Nephron (organoid): ENCODE results near the gene APOA5.

Source experiments
- H3K27ac Mint-ChIP-seq, 3 experiments: 2 replicates each; pipeline ENCODE4 v1.8.0; 2020; ENCODE audit warnings: mixed read lengths in 3 of 3, mild to moderate bottlenecking in 2 of 3, moderate library complexity in 1 of 3
- H3K27me3 Mint-ChIP-seq: 2 replicates; pipeline ENCODE4 v1.8.0; 2021; ENCODE audit warnings: low read depth, mild to moderate bottlenecking, moderate library complexity, mixed read lengths
- H3K36me3 Mint-ChIP-seq: 2 replicates; pipeline ENCODE4 v1.8.0; 2020; ENCODE audit warnings: low read depth, mixed read lengths
- H3K4me1 Mint-ChIP-seq: 2 replicates; pipeline ENCODE4 v1.8.0; 2020; ENCODE audit warnings: mixed read lengths
- H3K4me3 Mint-ChIP-seq, 3 experiments: 2 replicates each; pipeline ENCODE4 v1.8.0; 2020; ENCODE audit warnings: mild to moderate bottlenecking in 3 of 3, mixed read lengths in 3 of 3, moderate library complexity in 2 of 3
- H3K9me3 Mint-ChIP-seq: 2 replicates; pipeline ENCODE4 v1.8.0; 2020; ENCODE audit warnings: mixed read lengths
- TF ChIP-seq, protein P1 (sequence below), 3 experiments: fragments of 200-600 bp; sonication (generic); IDR thresholded peaks; one replicate each; pipeline ENCODE4 v1.5.0; 2021; ENCODE audit warnings: antibody characterized with exemption in 3 of 3; ENCODE audit not compliant: unreplicated experiment in 3 of 3

Gene APOA5

DNA sequence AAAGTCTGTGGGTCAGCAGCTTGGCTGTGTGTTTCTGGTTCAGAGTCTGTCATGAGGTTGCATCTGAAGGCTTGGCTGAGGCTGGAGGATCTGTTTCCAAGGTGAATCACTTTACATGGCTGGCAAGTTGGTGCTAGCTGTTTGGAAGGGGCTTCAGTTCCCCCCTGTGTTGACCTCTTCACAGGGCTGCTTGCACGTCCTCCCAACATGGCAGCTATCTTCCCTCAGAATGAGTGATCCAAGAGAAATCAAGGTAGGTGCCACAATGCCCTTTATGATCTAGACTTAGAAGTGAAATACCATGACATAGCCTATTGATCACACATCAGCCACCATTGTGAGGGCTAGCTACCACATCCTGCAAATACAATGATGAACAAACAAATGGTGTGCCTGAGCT is 21.5 kb upstream of the APOA5 start:
- no peaks in the 10 kb centered on the region for H3K27me3 Mint-ChIP-seq
- no peaks in the 10 kb centered on the region for H3K36me3 Mint-ChIP-seq
- TF ChIP-seq, protein P1, sequence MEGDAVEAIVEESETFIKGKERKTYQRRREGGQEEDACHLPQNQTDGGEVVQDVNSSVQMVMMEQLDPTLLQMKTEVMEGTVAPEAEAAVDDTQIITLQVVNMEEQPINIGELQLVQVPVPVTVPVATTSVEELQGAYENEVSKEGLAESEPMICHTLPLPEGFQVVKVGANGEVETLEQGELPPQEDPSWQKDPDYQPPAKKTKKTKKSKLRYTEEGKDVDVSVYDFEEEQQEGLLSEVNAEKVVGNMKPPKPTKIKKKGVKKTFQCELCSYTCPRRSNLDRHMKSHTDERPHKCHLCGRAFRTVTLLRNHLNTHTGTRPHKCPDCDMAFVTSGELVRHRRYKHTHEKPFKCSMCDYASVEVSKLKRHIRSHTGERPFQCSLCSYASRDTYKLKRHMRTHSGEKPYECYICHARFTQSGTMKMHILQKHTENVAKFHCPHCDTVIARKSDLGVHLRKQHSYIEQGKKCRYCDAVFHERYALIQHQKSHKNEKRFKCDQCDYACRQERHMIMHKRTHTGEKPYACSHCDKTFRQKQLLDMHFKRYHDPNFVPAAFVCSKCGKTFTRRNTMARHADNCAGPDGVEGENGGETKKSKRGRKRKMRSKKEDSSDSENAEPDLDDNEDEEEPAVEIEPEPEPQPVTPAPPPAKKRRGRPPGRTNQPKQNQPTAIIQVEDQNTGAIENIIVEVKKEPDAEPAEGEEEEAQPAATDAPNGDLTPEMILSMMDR (IDR thresholded peaks at IDR 0.05; ENCODE audit: unreplicated experiment in 3 of 3): no peak
- no peaks in the 10 kb centered on the region for H3K9me3 Mint-ChIP-seq
- H3K4me3 Mint-ChIP-seq: no peak overlapping the region
- no peak overlapping the region for H3K27ac Mint-ChIP-seq
- H3K4me1 Mint-ChIP-seq: no peaks in the 10 kb centered on the region

DNA sequence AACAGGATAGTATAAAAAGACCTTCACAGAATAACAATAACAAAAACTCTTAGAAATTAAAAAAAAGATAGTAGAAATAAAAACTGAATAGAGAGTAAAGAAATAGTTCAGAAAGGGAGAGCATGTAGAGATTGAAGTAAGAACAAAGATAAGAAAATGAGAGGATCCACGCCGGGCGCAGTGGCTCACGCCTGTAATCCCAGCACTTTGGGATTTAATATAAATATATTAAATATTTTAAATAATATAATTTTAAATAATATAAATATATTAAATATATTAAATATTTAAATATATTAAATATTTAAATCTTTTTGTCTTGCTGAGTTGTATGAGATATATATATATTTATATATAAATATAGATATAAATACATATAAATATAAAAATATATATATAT is 20.4 kb upstream of the APOA5 start:
- TF ChIP-seq, protein P1 (IDR thresholded peaks at IDR 0.05; ENCODE audit: unreplicated experiment in 3 of 3): no peak
- Mint-ChIP-seq H3K27ac (no peak overlapping the region), H3K4me1 (no peaks in the 10 kb centered on the region), H3K4me3 (no peak overlapping the region), H3K36me3 (no peaks in the 10 kb centered on the region), H3K9me3 (no peaks in the 10 kb centered on the region), H3K27me3 (no peaks in the 10 kb centered on the region)

DNA sequence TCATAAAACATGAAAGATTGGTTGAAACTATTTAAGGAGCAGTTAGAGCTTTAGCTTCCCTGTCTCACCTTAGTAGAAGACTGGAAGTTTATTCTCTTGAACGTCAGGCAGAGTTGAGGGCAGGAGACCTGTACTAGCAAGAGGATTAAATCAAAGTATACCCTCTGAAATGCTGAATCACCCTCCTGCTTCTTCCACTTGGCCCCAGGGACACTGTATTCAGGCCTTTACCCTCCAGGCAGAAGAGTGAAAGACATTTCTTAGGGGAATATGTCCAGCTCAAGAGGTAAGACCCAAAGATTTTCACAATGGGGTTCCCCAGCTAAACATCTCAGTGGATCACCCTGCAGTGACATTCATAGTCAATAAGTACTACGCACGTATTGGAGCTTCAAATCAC is 19.5 kb upstream of the APOA5 start:
- H3K4me3 Mint-ChIP-seq: no peak overlapping the region
- TF ChIP-seq, protein P1 (IDR thresholded peaks at IDR 0.05; ENCODE audit: unreplicated experiment in 3 of 3): no peak
- H3K4me1 Mint-ChIP-seq: no peaks in the 10 kb centered on the region
- no peak overlapping the region for H3K27ac Mint-ChIP-seq
- H3K27me3 Mint-ChIP-seq: peaks cover 4% of the 10 kb centered on the region
- no peaks in the 10 kb centered on the region for H3K9me3 Mint-ChIP-seq
- no peaks in the 10 kb centered on the region for H3K36me3 Mint-ChIP-seq

DNA sequence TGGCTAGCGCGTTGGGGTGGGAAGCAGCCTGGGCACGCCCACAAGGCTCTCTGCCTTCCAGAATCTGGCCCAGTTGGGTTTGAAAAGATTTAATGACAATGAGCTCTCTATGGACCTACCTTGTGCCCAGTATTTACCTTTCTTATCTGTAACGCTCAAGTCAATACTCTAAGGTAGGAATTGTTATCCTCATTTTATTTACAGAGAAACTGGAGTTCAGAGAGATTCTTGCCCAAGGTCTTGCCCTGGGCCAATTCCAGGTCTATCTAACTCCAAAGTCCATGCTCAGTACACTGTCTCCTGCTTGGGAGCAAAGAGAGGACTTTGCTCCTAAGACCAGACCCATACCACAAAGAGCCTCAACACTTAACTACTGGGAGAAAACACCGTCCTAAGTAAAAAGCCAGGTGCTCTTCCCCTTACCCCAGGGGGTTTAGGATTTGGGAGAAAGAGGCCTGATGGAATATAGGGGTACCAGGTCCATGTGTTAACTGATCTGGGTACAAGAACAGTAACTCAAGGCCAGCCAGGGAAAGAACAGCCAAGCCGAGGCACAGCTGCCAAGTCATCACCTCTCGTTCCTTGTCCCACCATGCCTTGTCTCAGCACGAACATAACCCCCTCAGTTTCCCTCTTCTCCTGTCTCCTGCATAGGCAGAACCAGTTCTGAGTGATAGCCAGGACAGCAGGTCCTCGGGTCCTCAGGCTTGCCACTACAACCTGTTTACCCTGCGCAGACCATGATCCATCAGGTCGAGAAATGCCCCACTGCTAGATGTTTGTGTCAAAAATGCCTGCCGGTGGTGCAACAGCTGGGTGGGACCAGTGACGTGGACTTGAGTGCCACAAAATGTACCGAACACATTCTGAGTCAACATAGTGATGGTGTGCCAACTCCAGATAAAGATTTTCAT is 16.8 kb upstream of the APOA5 start:
- Mint-ChIP-seq H3K4me1 (no peaks in the 10 kb centered on the region), H3K9me3 (no peaks in the 10 kb centered on the region), H3K4me3 (no peak overlapping the region)

DNA sequence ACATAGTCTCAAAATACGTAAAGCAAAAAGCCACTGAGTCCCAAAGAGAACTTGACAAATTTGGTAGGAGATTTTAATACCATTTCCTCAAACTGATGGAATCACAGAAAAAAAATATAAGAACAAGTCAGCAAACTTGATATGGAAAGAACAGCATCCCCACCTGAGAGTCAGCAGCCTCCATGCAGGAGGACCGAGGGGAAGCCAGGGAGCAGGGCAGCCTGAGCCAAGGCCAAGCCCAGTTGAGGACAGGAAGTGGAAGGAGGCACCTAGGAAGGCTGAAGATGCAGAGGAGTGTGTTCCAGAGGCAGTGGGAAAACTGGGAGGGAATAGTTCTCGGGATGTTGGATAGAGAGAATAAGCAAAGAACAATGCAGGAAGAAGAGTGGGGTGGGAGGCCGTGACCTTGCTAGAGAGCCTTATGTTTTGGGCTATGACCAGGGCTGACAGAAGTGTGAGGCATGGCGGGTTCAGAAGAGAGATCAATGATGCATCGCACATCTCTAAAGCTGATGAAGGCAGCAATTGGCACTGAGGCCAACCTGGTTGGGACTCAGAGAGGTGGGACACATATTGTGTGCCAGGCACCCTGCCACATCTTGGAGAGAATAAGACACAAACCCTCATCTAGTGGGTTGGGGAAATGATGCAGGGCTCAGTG is 16.1 kb upstream of the APOA5 start:
- H3K27ac Mint-ChIP-seq: no peak overlapping the region
- no peak overlapping the region for H3K4me3 Mint-ChIP-seq
- no peaks in the 10 kb centered on the region for H3K4me1 Mint-ChIP-seq
- TF ChIP-seq, protein P1 (IDR thresholded peaks at IDR 0.05; ENCODE audit: unreplicated experiment in 3 of 3): no peak
- peaks cover 4% of the 10 kb centered on the region for H3K27me3 Mint-ChIP-seq
- no peaks in the 10 kb centered on the region for H3K9me3 Mint-ChIP-seq
- H3K36me3 Mint-ChIP-seq: no peaks in the 10 kb centered on the region

More for the DNA sequence above, 16.8 kb upstream of the APOA5 start:
- TF ChIP-seq, protein P1 (IDR thresholded peaks at IDR 0.05; ENCODE audit: unreplicated experiment in 3 of 3): no peak
- H3K27ac Mint-ChIP-seq: no peak overlapping the region
- no peaks in the 10 kb centered on the region for H3K36me3 Mint-ChIP-seq
- peaks cover 4% of the 10 kb centered on the region for H3K27me3 Mint-ChIP-seq
